DOHH2 (cell line): ENCODE measurements around the gene PHRF1.

Source experiments
- EZH2phosphoT487 ChIP-seq: fragments of 200-600 bp; sonication (generic); IDR thresholded peaks from 2 replicates; pipeline ENCODE4 v1.6.1; 2017; ENCODE audit warnings: borderline replicate concordance, mild to moderate bottlenecking, antibody characterized with exemption, low read length, moderate library complexity, mixed read lengths
- TF ChIP-seq, protein P1 (sequence below): fragments of 200-600 bp; sonication (generic); IDR thresholded peaks from one replicate; pipeline ENCODE4 v1.5.1; 2014; ENCODE audit warnings: antibody characterized with exemption, mild to moderate bottlenecking, low read depth, low read length; ENCODE audit not compliant: poor library complexity, severe bottlenecking

- TF ChIP-seq, protein P1, sequence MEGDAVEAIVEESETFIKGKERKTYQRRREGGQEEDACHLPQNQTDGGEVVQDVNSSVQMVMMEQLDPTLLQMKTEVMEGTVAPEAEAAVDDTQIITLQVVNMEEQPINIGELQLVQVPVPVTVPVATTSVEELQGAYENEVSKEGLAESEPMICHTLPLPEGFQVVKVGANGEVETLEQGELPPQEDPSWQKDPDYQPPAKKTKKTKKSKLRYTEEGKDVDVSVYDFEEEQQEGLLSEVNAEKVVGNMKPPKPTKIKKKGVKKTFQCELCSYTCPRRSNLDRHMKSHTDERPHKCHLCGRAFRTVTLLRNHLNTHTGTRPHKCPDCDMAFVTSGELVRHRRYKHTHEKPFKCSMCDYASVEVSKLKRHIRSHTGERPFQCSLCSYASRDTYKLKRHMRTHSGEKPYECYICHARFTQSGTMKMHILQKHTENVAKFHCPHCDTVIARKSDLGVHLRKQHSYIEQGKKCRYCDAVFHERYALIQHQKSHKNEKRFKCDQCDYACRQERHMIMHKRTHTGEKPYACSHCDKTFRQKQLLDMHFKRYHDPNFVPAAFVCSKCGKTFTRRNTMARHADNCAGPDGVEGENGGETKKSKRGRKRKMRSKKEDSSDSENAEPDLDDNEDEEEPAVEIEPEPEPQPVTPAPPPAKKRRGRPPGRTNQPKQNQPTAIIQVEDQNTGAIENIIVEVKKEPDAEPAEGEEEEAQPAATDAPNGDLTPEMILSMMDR: no peak
- TF ChIP-seq EZH2phosphoT487: no peak
Measured at GRCh38 chr11:623999-624704, 47.9 kb downstream of the PHRF1 start.
